Activated CD4-positive, alpha-beta T cell treated with anti-CD3 and anti-CD28 coated beads, Interleukin-10, Interleukin-2, amounts not matched to agents 100 ng/mL and 50 ng/mL, durations not matched to agents 16 hours and 8 hours (primary cell): ENCODE data around the gene GCN1.
"Not testable (repeated sequence)": the region's sequence is repeated elsewhere in the genome, so short reads cannot be mapped to it uniquely, and the experiment has no call there.

Source experiments
- DNase-seq: peaks from one replicate; pipeline ENCODE4 v3.0.0-alpha.2; 2020

Gene GCN1

GRCh38 chr12:120214626-120215356, 20.3 kb upstream of the GCN1 start:
- no peak for DNase-seq

- no peak for DNase-seq
Observed at GRCh38 chr12:120213758-120214157, 19.2 kb upstream of the GCN1 start.

GRCh38 chr12:120213182-120213581, 18.7 kb upstream of the GCN1 start:
- DNase-seq: not testable (repeated sequence)

GRCh38 chr12:120212301-120212700, 17.8 kb upstream of the GCN1 start:
- DNase-seq: no peak

GRCh38 chr12:120211904-120212283, 17.4 kb upstream of the GCN1 start:
- no peak for DNase-seq

GRCh38 chr12:120211243-120211903, 16.9 kb upstream of the GCN1 start:
- no peak for DNase-seq

- no peak for DNase-seq
Observed at GRCh38 chr12:120209851-120210250, 15.3 kb upstream of the GCN1 start.

- DNase-seq: no peak
Observed at GRCh38 chr12:120207227-120207626, 12.7 kb upstream of the GCN1 start.

- not testable (repeated sequence) for DNase-seq
Observed at GRCh38 chr12:120206781-120207180, 12.3 kb upstream of the GCN1 start.

GRCh38 chr12:120206228-120206627, 11.7 kb upstream of the GCN1 start:
- no peak for DNase-seq

- DNase-seq: no peak
Observed at GRCh38 chr12:120204171-120204570, 9.7 kb upstream of the GCN1 start.

GRCh38 chr12:120200364-120200800, 5.9 kb upstream of the GCN1 start:
- no peak for DNase-seq

GRCh38 chr12:120199595-120200306, 5.2 kb upstream of the GCN1 start:
- peak; percentile 72 for DNase-seq

GRCh38 chr12:120199025-120199424, 4.5 kb upstream of the GCN1 start:
- peak; percentile 33 for DNase-seq

- no peak for DNase-seq
Observed at GRCh38 chr12:120197542-120197887, 3.0 kb upstream of the GCN1 start.

GRCh38 chr12:120196817-120197541, 2.5 kb upstream of the GCN1 start:
- DNase-seq: not testable (repeated sequence)

GRCh38 chr12:120196363-120196762, 1.8 kb upstream of the GCN1 start:
- DNase-seq: no peak

- DNase-seq: no peak
Observed at GRCh38 chr12:120194226-120194533, 335 bp downstream of the GCN1 start.

- DNase-seq: not testable (repeated sequence)
Observed at GRCh38 chr12:120193286-120193685, 1.2 kb downstream of the GCN1 start.

GRCh38 chr12:120190985-120191480, 3.5 kb downstream of the GCN1 start:
- no peak for DNase-seq

GRCh38 chr12:120190386-120190785, 4.1 kb downstream of the GCN1 start:
- no peak for DNase-seq

- DNase-seq: no peak
Observed at GRCh38 chr12:120186654-120187053, 7.9 kb downstream of the GCN1 start.

GRCh38 chr12:120183211-120183631, 11.3 kb downstream of the GCN1 start:
- DNase-seq: no peak
